Right renal pelvis (tissue), 4 donors: ENCODE data around the gene GPR17. TPM values are rescaled to one million over a fixed set of nuclear protein-coding genes. Genes with fewer than 3 reads are reported as not detected.

Experiments used
- DNase-seq, 4 donors: peaks; one replicate each; pipeline ENCODE4 v3.0.0-alpha.2; 2013; ENCODE audit warnings: low read depth in 4 of 4, low spot score in 3 of 4, missing footprints in 1 of 4
- polyA plus RNA-seq, 4 donors: library from polyadenylated mRNA; unstranded; fragments of 120-200 nt; gene quantifications; one replicate each; pipeline ENCODE4 v1.2.1, GENCODE V29; 2013; ENCODE audit not compliant: insufficient read length in 4 of 4

GPR17 gene, protein sequence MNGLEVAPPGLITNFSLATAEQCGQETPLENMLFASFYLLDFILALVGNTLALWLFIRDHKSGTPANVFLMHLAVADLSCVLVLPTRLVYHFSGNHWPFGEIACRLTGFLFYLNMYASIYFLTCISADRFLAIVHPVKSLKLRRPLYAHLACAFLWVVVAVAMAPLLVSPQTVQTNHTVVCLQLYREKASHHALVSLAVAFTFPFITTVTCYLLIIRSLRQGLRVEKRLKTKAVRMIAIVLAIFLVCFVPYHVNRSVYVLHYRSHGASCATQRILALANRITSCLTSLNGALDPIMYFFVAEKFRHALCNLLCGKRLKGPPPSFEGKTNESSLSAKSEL
- polyA plus RNA-seq, result 1 to 10 TPM in 3 of 4 donors, under 1 TPM in 1; 0.69 to 2.5 (median 1.2) TPM

DNA sequence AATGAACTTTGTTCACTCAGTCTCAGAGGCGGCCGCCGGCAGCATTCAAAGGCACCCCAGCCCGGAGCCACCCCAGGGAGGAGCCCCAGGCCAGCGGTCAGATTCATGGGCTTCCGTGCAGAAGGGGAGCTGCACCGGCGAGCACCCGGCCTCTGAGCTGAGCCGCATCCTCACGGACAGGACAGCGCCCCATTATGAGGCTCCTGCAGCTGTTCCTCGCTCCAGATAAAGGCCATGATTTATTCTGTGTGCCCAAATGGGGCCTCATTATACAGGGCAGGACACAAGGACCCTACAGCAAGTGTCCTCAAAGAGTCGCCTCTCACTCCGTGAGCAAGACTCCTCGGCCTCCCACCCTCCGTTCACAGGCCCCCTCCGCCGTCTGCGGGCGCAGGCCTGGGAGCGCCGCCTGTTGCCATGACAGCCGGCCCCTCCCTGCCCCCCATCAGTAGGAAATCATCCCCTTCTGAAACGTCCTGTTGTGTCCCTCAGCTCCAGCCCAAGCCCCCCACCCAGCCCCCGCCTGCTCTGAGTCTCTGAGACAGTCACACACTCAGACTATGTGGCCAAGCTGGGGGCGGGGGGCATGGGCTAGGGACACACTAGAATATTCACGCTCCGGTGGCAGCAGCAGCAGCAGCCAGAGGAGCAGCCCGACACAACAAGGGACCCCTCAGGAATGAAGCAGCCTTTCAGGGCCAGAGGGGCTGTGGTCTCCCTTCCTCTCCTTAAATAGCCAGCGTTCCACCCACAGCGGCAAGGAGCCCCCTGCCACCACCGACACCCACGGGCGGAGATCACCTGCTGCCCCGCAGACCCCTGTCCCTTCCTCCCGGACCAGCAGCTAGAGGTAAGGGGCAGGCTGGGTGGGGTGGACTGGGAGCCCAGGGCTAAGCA is at the start of gene GPR17:
Gene GPR17, plus strand, starts transcription at position 759 of the 897 bp plus-strand sequence. CDS start 4,583 bp downstream, outside the sequence.
- no peak for DNase-seq

DNA sequence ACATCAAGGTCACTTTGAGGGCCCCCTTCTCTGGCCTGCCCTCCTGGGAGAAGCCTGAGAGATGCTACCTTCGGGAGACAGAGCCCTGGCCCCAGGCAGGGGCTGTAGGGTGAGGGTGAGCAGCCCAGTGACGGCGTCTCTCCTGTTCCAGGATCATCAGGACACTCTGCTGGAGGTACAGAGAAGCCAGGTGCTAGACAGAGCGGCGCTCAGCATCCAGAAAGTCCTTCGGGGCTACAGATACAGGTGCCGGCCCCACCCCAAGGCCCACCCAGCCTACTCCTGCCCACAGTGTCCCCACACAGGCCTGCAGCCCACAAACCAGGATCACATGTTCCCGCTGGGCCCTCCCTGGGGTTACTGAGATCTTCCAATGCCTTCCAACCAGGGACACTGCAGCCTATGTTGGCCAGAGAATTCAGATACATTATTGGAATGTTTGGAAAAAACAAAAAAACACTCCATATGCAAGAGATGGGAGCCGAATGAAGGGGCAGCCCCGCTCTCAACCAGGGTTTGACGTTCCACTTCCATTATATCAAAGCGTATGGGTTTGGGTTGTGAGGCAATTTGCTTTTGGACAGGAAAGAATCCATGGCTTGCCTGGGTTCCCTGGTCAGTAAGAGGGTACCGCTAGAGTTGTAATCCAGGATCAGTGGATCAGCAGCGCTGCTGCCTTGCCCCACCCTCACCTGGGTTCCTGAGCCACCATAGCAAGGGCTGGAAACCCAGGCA is 49.5 kb upstream of the GPR17 start:
- no peak for DNase-seq

DNA sequence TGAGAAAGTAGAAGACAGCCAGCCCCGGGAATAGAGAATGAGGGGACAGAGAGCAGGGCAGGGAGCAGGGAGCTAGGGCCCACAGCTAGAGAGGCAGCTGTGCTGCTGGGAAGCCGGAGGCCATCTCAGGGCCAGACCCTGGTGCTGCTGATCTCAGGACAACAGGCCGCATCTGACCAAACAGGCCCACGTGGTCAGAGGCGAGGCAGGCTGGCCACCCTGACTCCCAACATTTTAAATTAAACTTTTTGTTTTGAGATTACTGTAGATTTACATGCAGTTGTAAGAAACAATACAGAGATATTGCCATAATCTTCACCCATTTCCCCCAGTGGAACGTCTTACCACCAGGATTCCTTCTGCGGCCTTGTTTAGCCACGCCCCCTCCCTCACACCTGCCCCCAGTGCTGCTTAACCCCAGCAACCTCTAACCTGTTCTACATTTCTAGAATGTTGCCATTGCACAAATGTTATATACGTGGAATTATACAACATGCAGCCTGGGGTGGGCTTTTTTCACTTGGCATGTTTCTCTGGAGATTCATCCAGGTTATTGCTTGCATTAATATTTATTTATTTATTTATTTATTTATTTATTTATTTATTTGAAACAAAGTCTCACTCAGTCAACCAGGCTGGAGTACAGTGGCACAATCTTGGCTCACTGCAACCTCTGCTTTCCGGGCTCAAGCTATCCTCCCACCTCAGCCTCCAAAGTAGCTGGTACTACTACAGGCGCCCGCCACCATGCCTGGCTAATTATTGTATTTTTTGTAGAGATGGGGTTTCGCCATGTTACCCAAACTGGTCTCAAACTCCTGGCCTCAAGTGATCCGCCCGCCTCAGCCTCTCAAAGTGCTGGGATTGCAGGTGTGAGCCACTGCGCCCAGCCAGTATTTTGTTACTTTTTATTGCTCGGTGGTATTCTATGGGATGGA is 48.6 kb upstream of the GPR17 start:
- DNase-seq, result no peak

DNA sequence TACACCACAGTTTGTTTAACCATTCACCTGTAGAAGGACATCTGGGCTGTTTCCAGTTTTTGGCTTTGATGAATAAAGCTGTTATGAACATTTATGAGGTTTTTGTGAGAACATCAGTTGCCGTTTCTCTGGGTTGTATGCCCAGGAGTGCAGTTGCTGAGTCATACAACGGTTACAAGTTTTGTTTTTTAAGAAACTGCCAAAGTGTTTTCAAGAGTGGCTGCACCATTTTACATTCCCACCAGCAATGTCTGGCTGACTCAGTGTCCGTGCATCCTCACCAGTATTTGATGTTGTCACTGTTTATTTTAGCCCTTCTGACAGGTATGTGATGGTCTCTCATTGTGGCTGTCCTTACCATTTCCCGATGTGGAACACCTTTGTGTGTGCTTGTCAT is 48.0 kb upstream of the GPR17 start:
- no peak for DNase-seq

- DNase-seq, result no peak
Observed at GRCh38 chr2:127598711-127599110, 47.2 kb upstream of the GPR17 start.

- DNase-seq, result no peak
Observed at GRCh38 chr2:127599211-127599610, 46.7 kb upstream of the GPR17 start.

DNA sequence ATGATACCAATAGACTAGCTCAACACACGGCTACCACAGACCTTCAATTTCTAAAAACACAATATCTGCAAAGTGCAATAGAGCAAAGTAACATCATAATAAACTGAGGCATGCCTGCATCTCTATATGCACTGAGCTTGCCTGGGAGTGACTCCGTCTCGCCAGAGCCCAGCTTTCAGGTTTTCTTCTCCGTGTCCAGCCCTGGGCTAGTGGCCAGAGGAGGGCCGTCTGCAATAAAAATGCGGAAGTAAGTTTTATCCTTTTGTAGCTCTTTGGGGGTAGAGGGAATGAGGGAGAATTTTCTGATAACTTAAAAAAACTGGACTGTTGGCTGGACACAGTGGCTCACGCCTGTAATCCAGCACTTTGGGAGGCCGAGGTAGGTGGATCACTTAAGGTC is 41.0 kb upstream of the GPR17 start:
- no peak for DNase-seq

GRCh38 chr2:127605691-127606263 is 40.2 kb upstream of the GPR17 start:
- no peak for DNase-seq

- no peak for DNase-seq
Observed at GRCh38 chr2:127606625-127607398, 39.1 kb upstream of the GPR17 start.

GRCh38 chr2:127607399-127607908 is 38.5 kb upstream of the GPR17 start:
- DNase-seq, result no peak

- DNase-seq, result no peak
Observed at GRCh38 chr2:127608061-127609030, 37.6 kb upstream of the GPR17 start.

GRCh38 chr2:127609031-127609751 is 36.8 kb upstream of the GPR17 start:
- DNase-seq, result no peak

GRCh38 chr2:127609818-127610217 is 36.1 kb upstream of the GPR17 start:
- DNase-seq, result no peak

DNA sequence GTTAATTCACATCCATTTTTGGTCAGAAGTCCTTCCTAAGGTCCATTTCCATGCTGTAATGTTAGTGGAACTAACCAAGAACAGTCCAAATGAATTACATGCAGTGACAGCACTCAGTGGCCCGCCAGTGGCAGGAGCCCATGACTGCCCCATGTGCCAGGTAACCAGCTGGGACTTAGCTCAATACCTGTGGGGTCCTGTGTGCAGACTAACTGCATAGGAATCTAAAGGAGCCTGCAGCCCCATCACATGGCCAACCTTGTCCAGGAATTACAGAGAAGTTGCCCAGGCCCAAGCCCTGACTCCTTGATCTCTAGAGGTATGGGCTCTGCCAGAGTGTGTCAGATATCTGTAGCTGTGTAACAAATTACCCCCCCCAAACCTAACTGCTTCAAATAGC is 35.4 kb upstream of the GPR17 start:
- DNase-seq, result no peak

DNA sequence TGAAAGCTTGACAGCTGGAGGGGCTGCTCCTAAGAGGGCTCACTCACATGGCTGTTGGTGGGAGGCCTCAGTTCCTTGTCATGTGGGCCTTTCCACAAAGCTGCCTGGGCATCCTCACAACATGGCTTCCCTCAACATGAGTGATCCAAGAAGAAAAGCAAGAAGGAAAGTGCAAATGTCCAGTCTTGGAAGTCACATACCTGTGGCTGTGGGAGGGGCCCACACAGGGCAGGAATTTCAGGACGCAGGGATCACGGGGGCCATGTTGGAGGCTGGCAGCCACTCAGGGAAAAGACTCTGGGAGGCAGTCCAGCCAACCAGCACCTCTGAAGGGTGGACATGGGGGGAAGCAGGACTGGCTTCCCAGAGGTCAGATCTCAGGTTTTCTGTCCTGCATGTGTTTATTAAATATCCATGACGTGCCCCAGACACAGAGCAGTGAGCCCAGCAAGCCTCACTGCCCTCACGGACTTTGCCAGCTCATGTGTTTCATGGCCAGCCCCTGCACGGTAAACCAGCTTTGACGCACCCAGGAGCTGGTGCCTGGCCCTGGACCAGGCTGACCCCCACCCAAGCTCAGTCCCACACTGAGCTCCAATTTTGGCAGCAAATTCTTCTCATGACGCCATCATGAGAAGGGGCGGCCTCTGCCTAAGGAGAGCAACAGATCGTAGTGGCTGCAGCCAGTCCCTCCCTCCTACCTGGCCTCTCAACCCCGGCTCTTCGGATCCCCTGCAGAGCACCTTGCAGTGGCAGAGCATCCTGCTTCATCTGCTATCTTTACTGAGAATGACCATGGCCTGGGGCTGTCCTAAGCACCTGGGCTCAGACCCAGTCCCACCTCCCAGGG is 34.7 kb upstream of the GPR17 start:
- no peak for DNase-seq
